Vagina (tissue), 2 donors: ENCODE measurements around the gene IGDCC3. TPM values are rescaled to one million over a fixed set of nuclear protein-coding genes. Genes with fewer than 3 reads are reported as not detected.

Experiments
- DNase-seq, 2 donors: peaks; one replicate each; pipeline ENCODE4 v3.0.0-alpha.2; 2017; ENCODE audit errors: extremely low spot score in 2 of 2
- H3K27ac ChIP-seq: fragments of 200-600 bp; sonication (generic); one replicate; pipeline ENCODE4 v1.5.1; 2019
- H3K27me3 ChIP-seq: fragments of 200-600 bp; sonication (generic); one replicate; pipeline ENCODE4 v1.5.1; 2019
- H3K36me3 ChIP-seq, 2 donors: fragments of 200-600 bp; sonication (generic); one replicate each; pipeline ENCODE4 v1.5.1; 2017 to 2019
- H3K4me1 ChIP-seq: fragments of 200-600 bp; sonication (generic); one replicate; pipeline ENCODE4 v1.5.1; 2019
- H3K4me3 ChIP-seq, 2 donors: fragments of 200-600 bp; sonication (generic); 1 replicate in 1 of 2; 2 replicates in 1 of 2; pipeline ENCODE4 v1.5.1; 2016 to 2019
- H3K9me3 ChIP-seq: fragments of 200-600 bp; sonication (generic); one replicate; pipeline ENCODE4 v1.5.1; 2019
- CTCF ChIP-seq, 3 experiments: fragments of 450-650 bp in 2 of 3; fragments of 200-600 bp in 1 of 3; sonication (generic) in 1 of 3; IDR thresholded peaks; one replicate each; pipeline ENCODE4 v1.5.1; 2017 to 2019; ENCODE audit warnings: antibody characterized with exemption in 3 of 3, mild to moderate bottlenecking in 2 of 3, moderate library complexity in 2 of 3
- POLR2A ChIP-seq, 2 donors: fragments of 450-650 bp; IDR thresholded peaks; one replicate each; pipeline ENCODE4 v1.6.1; 2017; ENCODE audit warnings: antibody characterized with exemption in 2 of 2, mild to moderate bottlenecking in 2 of 2, moderate library complexity in 2 of 2
- POLR2AphosphoS5 ChIP-seq, 2 donors: sonication (generic); formaldehyde crosslinking; IDR thresholded peaks; one replicate each; pipeline ENCODE4 v1.9.0; 2017; ENCODE audit warnings: antibody characterized with exemption in 2 of 2, mild to moderate bottlenecking in 2 of 2, low read depth in 1 of 2; ENCODE audit not compliant: insufficient read depth in 1 of 2
- intact Hi-C: fragments of 100-400 bp; cut with DNase I; formaldehyde crosslinking; loops from one replicate; pipeline ENCODE4 v1.15.1; 2023
- total RNA-seq: library from RNA; depleted of rRNA; stranded (reverse); fragments of >200 nt; gene quantifications from one replicate; pipeline ENCODE4 v1.2.3, GENCODE V29; 2016

IGDCC3 gene
- total RNA-seq, 1 donor from 2014 or later = 0.49 TPM

- DNase-seq = no peak
Measured at GRCh38 chr15:65303687-65304380, 74.0 kb downstream of the IGDCC3 start.

GRCh38 chr15:65302061-65302460 is 75.7 kb downstream of the IGDCC3 start:
- TF ChIP-seq CTCF (IDR thresholded peaks at IDR 0.05) = no peak
- no peak for TF ChIP-seq POLR2A (IDR thresholded peaks at IDR 0.05)
- no peak for TF ChIP-seq POLR2AphosphoS5 (IDR thresholded peaks at IDR 0.05; ENCODE audit: insufficient read depth in 1 of 2, low read depth in 1 of 2)
- H3K9me3 ChIP-seq = no peaks in the 10 kb centered on the region
- H3K4me1 ChIP-seq = peaks cover 23% of the 10 kb centered on the region
- H3K36me3 ChIP-seq = no peaks in the 10 kb centered on the region
- H3K27me3 ChIP-seq = no peaks in the 10 kb centered on the region
- no peak overlapping the region for H3K27ac ChIP-seq
- intact Hi-C loops = no loop called here
- H3K4me3 ChIP-seq = no peak overlapping the region
- no peak for DNase-seq

More at GRCh38 chr15:65303687-65304380, 74.0 kb downstream of the IGDCC3 start:
- Histone ChIP-seq H3K36me3 (no peaks in the 10 kb centered on the region), H3K4me3 (peak overlapping the region; percentile 50 to 55), H3K27me3 (no peaks in the 10 kb centered on the region), H3K4me1 (peaks cover 13% of the 10 kb centered on the region), H3K9me3 (no peaks in the 10 kb centered on the region), H3K27ac (peak overlapping the region; percentile 85)
- intact Hi-C loops = no loop called here
- TF ChIP-seq POLR2AphosphoS5 (IDR thresholded peaks at IDR 0.05; ENCODE audit: insufficient read depth in 1 of 2, low read depth in 1 of 2) = no peak
- peak in 1 of 3 experiments; percentile 75 for TF ChIP-seq CTCF (IDR thresholded peaks at IDR 0.05)

- intact Hi-C loops = no loop called here
- H3K27ac ChIP-seq = no peak overlapping the region
- no peaks in the 10 kb centered on the region for H3K36me3 ChIP-seq
- H3K27me3 ChIP-seq = no peaks in the 10 kb centered on the region
- H3K9me3 ChIP-seq = no peaks in the 10 kb centered on the region
- H3K4me3 ChIP-seq = no peak overlapping the region
- peaks cover 33% of the 10 kb centered on the region for H3K4me1 ChIP-seq
- TF ChIP-seq POLR2AphosphoS5 (IDR thresholded peaks at IDR 0.05; ENCODE audit: insufficient read depth in 1 of 2, low read depth in 1 of 2) = no peak
- no peak for TF ChIP-seq POLR2A (IDR thresholded peaks at IDR 0.05)
- TF ChIP-seq CTCF (IDR thresholded peaks at IDR 0.05) = no peak
- no peak for DNase-seq
Measured at GRCh38 chr15:65300924-65301441, 76.8 kb downstream of the IGDCC3 start.

- Histone ChIP-seq H3K36me3 (no peaks in the 10 kb centered on the region), H3K27ac (no peak overlapping the region), H3K27me3 (no peaks in the 10 kb centered on the region), H3K4me1 (peaks cover 28% of the 10 kb centered on the region), H3K9me3 (no peaks in the 10 kb centered on the region), H3K4me3 (no peak overlapping the region)
- no peak for DNase-seq
- TF ChIP-seq POLR2AphosphoS5 (IDR thresholded peaks at IDR 0.05; ENCODE audit: insufficient read depth in 1 of 2, low read depth in 1 of 2) (no peak), CTCF (IDR thresholded peaks at IDR 0.05) (no peak), POLR2A (IDR thresholded peaks at IDR 0.05) (no peak)
- intact Hi-C loops = no loop called here
Measured at GRCh38 chr15:65298731-65299130, 79.1 kb downstream of the IGDCC3 start.

GRCh38 chr15:65292938-65293518 is 84.8 kb downstream of the IGDCC3 start:
- H3K36me3 ChIP-seq = no peaks in the 10 kb centered on the region
- no peak overlapping the region for H3K27ac ChIP-seq
- H3K27me3 ChIP-seq = no peaks in the 10 kb centered on the region
- no peak for DNase-seq
- H3K9me3 ChIP-seq = no peaks in the 10 kb centered on the region
- no peak overlapping the region for H3K4me3 ChIP-seq
- no peak for TF ChIP-seq CTCF (IDR thresholded peaks at IDR 0.05)
- no peak for TF ChIP-seq POLR2AphosphoS5 (IDR thresholded peaks at IDR 0.05; ENCODE audit: insufficient read depth in 1 of 2, low read depth in 1 of 2)
- TF ChIP-seq POLR2A (IDR thresholded peaks at IDR 0.05) = no peak
- H3K4me1 ChIP-seq = peaks cover 21% of the 10 kb centered on the region
- intact Hi-C loops = no loop called here
